Osteocyte (in vitro differentiated cells): Measurements from ENCODE around the gene ZNF593. TPM values are rescaled to one million over a fixed set of nuclear protein-coding genes. Genes with fewer than 3 reads are reported as not detected.

Source experiments
- DNase-seq: peaks from one replicate; pipeline ENCODE4 v3.0.0; 2021; ENCODE audit warnings: mixed read lengths; ENCODE audit not compliant: unreplicated experiment; ENCODE audit errors: extremely low spot score
- H3K27ac Mint-ChIP-seq: one replicate; pipeline ENCODE4 v1.8.0; 2021; ENCODE audit warnings: mild to moderate bottlenecking, mixed read lengths; ENCODE audit not compliant: unreplicated experiment
- H3K27me3 Mint-ChIP-seq: one replicate; pipeline ENCODE4 v1.8.0; 2021; ENCODE audit warnings: mixed read lengths; ENCODE audit not compliant: unreplicated experiment
- H3K36me3 Mint-ChIP-seq: one replicate; pipeline ENCODE4 v1.8.0; 2021; ENCODE audit warnings: mixed read lengths; ENCODE audit not compliant: unreplicated experiment
- H3K4me1 Mint-ChIP-seq: one replicate; pipeline ENCODE4 v1.8.0; 2021; ENCODE audit warnings: mixed read lengths; ENCODE audit not compliant: unreplicated experiment
- H3K4me3 Mint-ChIP-seq: one replicate; pipeline ENCODE4 v1.8.0; 2021; ENCODE audit warnings: mild to moderate bottlenecking, moderate library complexity, mixed read lengths; ENCODE audit not compliant: unreplicated experiment
- H3K9me3 Mint-ChIP-seq: one replicate; pipeline ENCODE4 v1.8.0; 2021; ENCODE audit warnings: mixed read lengths; ENCODE audit not compliant: unreplicated experiment
- CTCF ChIP-seq: fragments of 200-600 bp; sonication (generic); IDR thresholded peaks from 2 replicates; pipeline ENCODE4 v1.5.0; 2021; ENCODE audit warnings: antibody characterized with exemption, mild to moderate bottlenecking, moderate library complexity
- total RNA-seq: library from RNA; stranded (reverse); gene quantifications from 2 replicates; pipeline ENCODE4 v1.2.1, GENCODE V29; 2021

ZNF593 gene
- total RNA-seq, 1 donor from 2014 or later: 28.6 TPM

DNA sequence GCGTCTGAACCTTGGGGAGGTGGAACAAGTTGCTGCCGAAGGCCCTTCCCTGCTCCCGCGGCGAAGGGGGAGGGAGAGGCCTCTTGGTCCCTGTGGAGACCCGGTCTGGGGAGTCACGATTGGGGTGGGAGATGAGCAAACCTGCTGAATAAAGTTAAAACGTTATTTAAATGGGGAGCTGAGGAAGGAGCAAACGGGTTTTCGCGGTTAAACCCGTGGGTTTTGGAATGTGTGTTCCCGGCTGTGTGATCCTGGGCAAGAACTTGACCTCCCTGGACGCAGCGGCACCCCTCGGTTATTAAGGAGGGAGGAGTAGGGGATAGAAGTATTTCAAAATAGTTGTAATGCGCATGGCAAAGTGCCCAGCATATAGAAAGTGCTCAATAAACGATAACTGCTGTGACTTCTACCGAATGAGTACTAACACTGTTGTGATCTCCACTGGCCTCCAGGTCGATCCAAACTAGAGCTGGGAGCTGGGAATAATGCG lies 7.4 kb upstream of the ZNF593 start:
- Mint-ChIP-seq H3K36me3 (no peaks in the 10 kb centered on the region), H3K27me3 (no peaks in the 10 kb centered on the region), H3K9me3 (no peaks in the 10 kb centered on the region), H3K27ac (no peak overlapping the region), H3K4me3 (peak overlapping the region; percentile 62), H3K4me1 (peaks cover 16% of the 10 kb centered on the region)
- TF ChIP-seq CTCF: no peak
- no peak for DNase-seq

- peaks cover 16% of the 10 kb centered on the region for H3K4me1 Mint-ChIP-seq
- no peaks in the 10 kb centered on the region for H3K9me3 Mint-ChIP-seq
- TF ChIP-seq CTCF: no peak
- H3K27ac Mint-ChIP-seq: no peak overlapping the region
- DNase-seq: no peak
- H3K36me3 Mint-ChIP-seq: no peaks in the 10 kb centered on the region
- H3K27me3 Mint-ChIP-seq: no peaks in the 10 kb centered on the region
- H3K4me3 Mint-ChIP-seq: peak overlapping the region; percentile 14
Observed at GRCh38 chr1:26163684-26164035, 6.0 kb upstream of the ZNF593 start.

DNA sequence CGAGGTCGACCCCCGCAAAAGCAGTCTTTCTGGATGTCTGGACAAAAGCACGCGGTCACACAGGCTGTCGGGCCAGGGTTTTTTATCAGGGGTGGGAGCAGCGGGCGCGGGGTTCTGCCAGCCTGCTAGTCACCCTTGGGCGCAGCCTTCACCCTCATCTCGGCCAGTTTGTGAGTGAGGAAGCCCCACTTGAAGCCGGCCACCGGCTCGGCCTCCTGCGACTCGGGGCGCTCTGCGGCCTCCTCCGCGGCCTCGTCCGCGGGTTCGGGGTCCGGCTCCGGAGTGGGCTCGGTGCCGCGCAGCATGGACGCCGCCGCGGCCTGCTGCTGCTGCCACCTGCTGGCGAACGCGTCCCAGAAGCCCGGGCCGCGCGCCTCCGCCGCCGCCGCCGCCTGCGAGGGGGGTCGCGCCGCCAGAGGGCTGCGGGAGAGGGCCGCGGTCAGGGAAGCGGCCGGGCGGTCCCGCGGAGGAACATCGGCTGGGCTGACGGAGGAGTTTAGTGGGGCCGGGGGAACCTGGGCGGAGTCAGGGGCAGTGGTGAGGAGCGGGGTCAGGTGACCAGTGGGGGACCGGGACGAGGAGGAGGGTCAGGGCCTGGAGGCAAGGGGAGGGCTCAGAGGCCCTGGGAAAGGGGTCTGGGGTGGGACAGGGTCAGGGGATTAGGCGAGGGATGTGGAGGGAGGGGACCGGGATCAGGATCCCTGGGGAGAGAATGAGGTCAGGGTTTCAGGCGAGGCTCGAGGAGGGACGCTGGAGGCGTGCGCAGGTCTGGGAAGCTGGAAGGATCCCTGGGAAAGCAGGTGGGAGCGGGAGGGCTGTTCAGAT lies 5.5 kb upstream of the ZNF593 start:
- H3K27ac Mint-ChIP-seq: peak overlapping the region; percentile 38
- DNase-seq: no peak
- H3K36me3 Mint-ChIP-seq: no peaks in the 10 kb centered on the region
- TF ChIP-seq CTCF: peak; percentile 86
- H3K9me3 Mint-ChIP-seq: no peaks in the 10 kb centered on the region
- H3K27me3 Mint-ChIP-seq: no peaks in the 10 kb centered on the region
- H3K4me3 Mint-ChIP-seq: peak overlapping the region; percentile 63
- H3K4me1 Mint-ChIP-seq: peaks cover 16% of the 10 kb centered on the region

DNA sequence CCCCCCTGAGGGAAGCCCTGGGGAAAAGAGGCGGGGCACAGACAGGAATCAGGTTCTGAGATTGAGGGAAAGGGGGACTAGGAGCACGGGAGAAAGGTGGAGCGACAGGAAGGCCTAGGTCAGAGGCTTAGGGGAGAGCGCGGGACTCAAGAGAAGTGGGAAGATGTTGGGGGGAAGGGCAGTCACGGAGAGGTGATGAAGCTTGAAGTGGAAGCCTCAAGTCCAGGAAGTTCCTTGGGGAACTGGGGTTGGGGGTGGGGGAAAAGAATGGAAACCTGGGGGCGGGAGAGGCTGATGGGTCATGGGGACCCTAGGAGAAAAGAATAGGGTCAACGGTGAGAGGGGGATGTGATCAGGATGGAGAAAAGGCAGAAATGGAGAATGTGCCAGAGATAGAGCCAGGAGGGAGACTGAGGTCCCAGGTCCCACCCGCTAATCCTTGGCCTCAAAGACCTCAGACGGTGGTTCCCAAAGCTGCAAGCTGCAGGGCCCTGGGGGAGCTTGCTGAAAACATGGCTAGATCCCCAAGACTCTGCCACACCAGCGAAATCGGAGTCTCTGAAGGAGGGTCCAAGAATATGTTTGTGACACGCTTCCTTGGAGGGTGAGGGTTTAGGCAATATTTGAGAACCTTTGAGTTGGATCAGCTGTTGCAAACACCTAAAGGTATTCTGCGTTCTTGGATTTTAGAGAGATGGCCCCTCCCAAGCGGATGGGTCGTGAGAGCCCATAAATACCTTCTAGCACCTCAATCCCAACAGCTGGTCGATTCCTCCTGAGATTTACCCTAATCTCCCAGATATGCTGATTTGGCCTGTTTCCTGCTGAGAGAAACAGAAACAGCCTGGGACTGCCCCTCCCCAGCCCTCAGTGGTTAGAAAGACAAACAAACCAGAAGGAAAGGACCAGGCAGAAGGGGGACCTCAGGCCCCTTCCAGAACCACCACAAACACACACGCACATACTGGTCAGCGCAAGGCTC lies 4.6 kb upstream of the ZNF593 start:
- Mint-ChIP-seq H3K9me3 (no peaks in the 10 kb centered on the region), H3K27me3 (no peaks in the 10 kb centered on the region), H3K36me3 (no peaks in the 10 kb centered on the region), H3K27ac (peak overlapping the region; percentile 38), H3K4me3 (peak overlapping the region; percentile 63), H3K4me1 (peaks cover 18% of the 10 kb centered on the region)
- no peak for TF ChIP-seq CTCF
- no peak for DNase-seq
